Hematopoietic multipotent progenitor cell treated with erythropoietin and hydrocortisone succinate and interleukin-3 and kit ligand, for 15 days (in vitro differentiated cells): ENCODE measurements around the gene BRD4.
A peak's percentile ranks its signal among the peaks of the same experiment; 100 is the strongest.

ENCODE experiments used
- DNase-seq: peaks from one replicate; pipeline ENCODE4 v3.0.0-alpha.2; 2015; ENCODE audit warnings: low spot score

BRD4 gene

GRCh38 chr19:15265214-15265849 lies 67.0 kb downstream of the BRD4 start:
- no peak for DNase-seq

GRCh38 chr19:15264933-15265206 lies 67.5 kb downstream of the BRD4 start:
- no peak for DNase-seq

- DNase-seq = peak; percentile 79
Measured at GRCh38 chr19:15264061-15264932, 68.0 kb downstream of the BRD4 start.

GRCh38 chr19:15263361-15263985 lies 68.9 kb downstream of the BRD4 start:
- DNase-seq = no peak

DNA sequence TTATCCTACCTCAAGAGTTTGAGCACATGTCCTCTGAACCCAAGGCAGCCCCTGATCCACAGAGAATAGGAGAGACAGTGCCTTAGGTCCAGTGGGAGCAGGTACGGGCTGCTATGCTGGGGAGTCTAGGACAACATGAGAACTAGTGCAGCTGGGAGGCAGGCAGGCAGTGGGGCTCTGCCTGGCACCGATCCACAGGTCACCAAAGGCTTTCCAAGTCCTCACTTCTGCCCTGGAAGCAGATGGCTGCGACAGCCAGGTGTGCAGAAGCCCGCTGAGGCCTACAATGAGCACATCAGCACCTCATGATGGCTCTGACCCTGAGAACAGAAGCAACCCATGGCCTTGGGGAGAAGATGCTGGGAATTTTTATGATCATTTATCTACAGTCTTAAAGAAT lies 70.3 kb downstream of the BRD4 start:
- DNase-seq = no peak

- DNase-seq = no peak
Measured at GRCh38 chr19:15260939-15261338, 71.4 kb downstream of the BRD4 start.

DNA sequence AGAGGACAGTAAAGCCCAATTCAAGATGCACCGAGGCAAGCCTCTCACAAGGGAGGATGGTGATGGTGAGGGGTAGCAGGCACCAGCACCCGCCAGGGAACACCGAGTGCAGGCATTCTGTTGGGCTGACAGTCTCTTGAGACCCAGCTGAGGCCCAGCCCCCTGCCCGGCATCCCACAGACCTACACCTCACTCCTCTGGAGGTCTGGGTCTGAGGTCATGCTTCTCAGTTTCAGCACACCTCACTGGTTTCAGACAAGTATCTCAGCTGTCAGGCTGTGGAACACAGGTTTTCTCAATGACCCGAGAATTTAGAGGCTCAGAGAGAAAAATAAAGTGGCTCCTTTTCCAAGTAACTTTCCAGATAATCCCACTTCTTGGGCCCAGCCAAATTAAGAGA lies 72.4 kb downstream of the BRD4 start:
- DNase-seq = no peak

DNA sequence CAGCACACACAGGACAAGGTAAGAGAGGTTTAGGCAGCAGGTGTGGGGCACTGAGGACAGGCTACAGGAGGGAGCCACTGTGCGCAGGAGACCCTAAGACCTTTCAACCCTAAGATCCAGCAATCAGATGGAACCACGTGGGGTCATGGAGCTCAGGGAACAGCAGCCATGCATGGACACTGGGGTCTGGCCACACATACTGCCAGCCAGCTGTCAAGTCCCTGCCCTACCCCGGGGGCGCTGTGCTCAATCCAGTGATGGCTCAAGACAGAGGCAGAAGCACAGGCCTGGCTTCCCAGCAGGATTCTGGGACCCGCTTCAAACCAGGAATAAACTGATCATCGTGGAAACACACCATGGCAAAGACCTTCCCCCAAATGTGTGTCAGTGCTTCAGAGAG lies 74.6 kb downstream of the BRD4 start:
- no peak for DNase-seq

GRCh38 chr19:15256708-15257331 lies 75.5 kb downstream of the BRD4 start:
- no peak for DNase-seq

GRCh38 chr19:15255359-15255990 lies 76.9 kb downstream of the BRD4 start:
- no peak for DNase-seq

GRCh38 chr19:15254547-15254946 lies 77.8 kb downstream of the BRD4 start:
- DNase-seq = no peak

- DNase-seq = no peak
Measured at GRCh38 chr19:15253513-15253912, 78.8 kb downstream of the BRD4 start.

DNA sequence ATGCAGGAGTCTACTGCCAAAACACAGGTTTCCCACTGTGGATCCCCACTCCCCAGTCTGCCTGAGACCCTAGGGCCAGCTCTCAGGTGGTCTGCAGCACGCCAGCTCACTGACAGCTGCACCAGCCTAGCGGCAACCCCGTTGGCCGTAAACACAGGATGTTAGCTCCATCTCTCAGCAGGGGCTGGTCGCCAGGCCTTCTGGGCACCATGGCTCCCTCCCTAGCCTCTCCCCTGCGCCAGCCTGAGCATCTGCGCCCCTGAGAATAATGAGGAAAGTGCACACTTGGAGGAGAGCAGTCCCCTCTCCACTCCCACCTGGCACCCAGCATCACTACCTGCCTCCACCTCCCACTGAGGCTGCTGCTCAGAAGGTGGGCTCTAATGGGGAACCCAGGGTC lies 79.3 kb downstream of the BRD4 start:
- no peak for DNase-seq

GRCh38 chr19:15252398-15253018 lies 79.8 kb downstream of the BRD4 start:
- no peak for DNase-seq

DNA sequence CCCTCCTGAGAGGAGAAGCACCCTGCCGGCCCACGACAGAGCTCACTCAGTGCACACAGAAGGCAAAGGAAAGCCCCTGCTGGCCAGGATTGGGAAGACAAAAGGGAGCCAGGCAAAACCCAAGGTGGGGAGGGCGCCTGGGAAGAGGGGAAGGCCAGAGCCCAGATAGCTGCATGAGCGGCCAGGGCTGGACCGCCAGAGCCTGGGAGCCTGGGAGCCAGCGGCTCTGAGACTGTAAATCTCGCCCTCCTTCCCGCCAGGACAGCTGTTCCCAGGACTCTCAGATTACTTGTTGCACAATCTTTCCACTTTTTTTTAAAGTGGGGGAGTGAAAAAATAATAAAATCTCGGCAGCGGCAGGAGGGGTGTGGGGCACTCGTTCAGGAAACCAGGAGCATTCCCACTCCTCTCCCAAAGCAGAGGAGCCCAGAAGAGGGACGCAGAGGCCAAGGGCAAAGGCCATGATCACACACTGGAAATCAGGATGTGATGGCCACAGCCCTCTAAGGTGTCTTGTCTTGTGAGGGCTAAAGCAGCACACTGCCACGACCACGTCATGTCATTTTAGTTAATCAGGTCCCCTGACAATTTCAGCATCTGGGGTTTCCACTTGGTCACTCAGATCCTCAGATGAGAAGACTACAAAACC lies 80.5 kb downstream of the BRD4 start:
- no peak for DNase-seq

GRCh38 chr19:15251010-15251748 lies 81.2 kb downstream of the BRD4 start:
- DNase-seq = no peak

GRCh38 chr19:15250640-15250993 lies 81.7 kb downstream of the BRD4 start:
- no peak for DNase-seq

- no peak for DNase-seq
Measured at GRCh38 chr19:15249972-15250639, 82.2 kb downstream of the BRD4 start.

- no peak for DNase-seq
Measured at GRCh38 chr19:15249528-15249874, 82.8 kb downstream of the BRD4 start.
